ENCODE results near the gene UGGT2. TPM values are rescaled to one million over a fixed set of nuclear protein-coding genes. Genes with fewer than 3 reads are reported as not detected.

Gene UGGT2
- total and polyA plus RNA-seq, 2 of the 13 experiments (the other 11 are each of a cell fraction or from before 2014, with no cell fraction given): 13.2 to 27.1 TPM

- TF ChIP-seq ZNF343 (CRISPR knock-in tag; IDR thresholded peaks at IDR 0.05) (0 out of 2 replicates have a peak, but pooled peaks have one; percentile 46), MYC (CRISPR knock-in tag; IDR thresholded peaks at IDR 0.05; ENCODE audit: borderline replicate concordance) (peak; percentile 87; the same call in 1 of the 2 replicates), KLF12 (CRISPR knock-in tag; IDR thresholded peaks at IDR 0.05; ENCODE audit: borderline replicate concordance) (no peak; the same call in 1 of the 2 replicates), SNAPC5 (CRISPR knock-in tag; IDR thresholded peaks at IDR 0.05; ENCODE audit: borderline replicate concordance) (0 out of 2 replicates have a peak, but pooled peaks have one; percentile 55), KLF11 (CRISPR knock-in tag; IDR thresholded peaks at IDR 0.05) (no peak; the same call in 1 of the 2 replicates), ARID2 (CRISPR knock-in tag; IDR thresholded peaks at IDR 0.05; ENCODE audit: borderline replicate concordance) (peak; percentile 51; the same call in 1 of the 2 replicates), ZNF713 (CRISPR knock-in tag; IDR thresholded peaks at IDR 0.05) (0 out of 2 replicates have a peak, but pooled peaks have one; percentile 74), YY1 (IDR thresholded peaks at IDR 0.05; ENCODE audit: insufficient read depth, insufficient replicate concordance, low read depth, low read length) (peak; percentile 73), ZFYVE20 (CRISPR knock-in tag; IDR thresholded peaks at IDR 0.05; ENCODE audit: borderline replicate concordance, low read depth) (no peak), HDAC6 (IDR thresholded peaks at IDR 0.05; ENCODE audit: low read depth, low read length) (no peak), SOX6 (IDR thresholded peaks at IDR 0.05) (no peak), SOX6 (CRISPR knock-in tag; IDR thresholded peaks at IDR 0.05) (peak; percentile 52), MYNN (CRISPR knock-in tag; IDR thresholded peaks at IDR 0.05; ENCODE audit: low read depth) (peak; percentile 33; the same call in 1 of the 2 replicates), MAFG (CRISPR knock-in tag; IDR thresholded peaks at IDR 0.05) (no peak), GABPB1 (CRISPR knock-in tag; IDR thresholded peaks at IDR 0.05) (peak; percentile 99), ARID4A (CRISPR knock-in tag; IDR thresholded peaks at IDR 0.05; ENCODE audit: borderline replicate concordance) (peak; percentile 96), ZNF33A (CRISPR knock-in tag; IDR thresholded peaks at IDR 0.05; ENCODE audit: borderline replicate concordance) (no peak), RFX5 (IDR thresholded peaks at IDR 0.05; ENCODE audit: low read depth, low read length) (peak; percentile 16; the same call in 1 of the 2 replicates), ETV5 (CRISPR knock-in tag; IDR thresholded peaks at IDR 0.05; ENCODE audit: borderline replicate concordance) (peak; percentile 93), ZBTB7B (CRISPR knock-in tag; IDR thresholded peaks at IDR 0.05) (peak; percentile 72; the same call in 1 of the 2 replicates), DMAP1 (CRISPR knock-in tag; IDR thresholded peaks at IDR 0.05) (peak; percentile 90), LCORL (IDR thresholded peaks at IDR 0.05) (no peak), LCORL (CRISPR knock-in tag; IDR thresholded peaks at IDR 0.05) (peak; percentile 43; the same call in 1 of the 2 replicates)
- TF ChIP-seq, protein P1, sequence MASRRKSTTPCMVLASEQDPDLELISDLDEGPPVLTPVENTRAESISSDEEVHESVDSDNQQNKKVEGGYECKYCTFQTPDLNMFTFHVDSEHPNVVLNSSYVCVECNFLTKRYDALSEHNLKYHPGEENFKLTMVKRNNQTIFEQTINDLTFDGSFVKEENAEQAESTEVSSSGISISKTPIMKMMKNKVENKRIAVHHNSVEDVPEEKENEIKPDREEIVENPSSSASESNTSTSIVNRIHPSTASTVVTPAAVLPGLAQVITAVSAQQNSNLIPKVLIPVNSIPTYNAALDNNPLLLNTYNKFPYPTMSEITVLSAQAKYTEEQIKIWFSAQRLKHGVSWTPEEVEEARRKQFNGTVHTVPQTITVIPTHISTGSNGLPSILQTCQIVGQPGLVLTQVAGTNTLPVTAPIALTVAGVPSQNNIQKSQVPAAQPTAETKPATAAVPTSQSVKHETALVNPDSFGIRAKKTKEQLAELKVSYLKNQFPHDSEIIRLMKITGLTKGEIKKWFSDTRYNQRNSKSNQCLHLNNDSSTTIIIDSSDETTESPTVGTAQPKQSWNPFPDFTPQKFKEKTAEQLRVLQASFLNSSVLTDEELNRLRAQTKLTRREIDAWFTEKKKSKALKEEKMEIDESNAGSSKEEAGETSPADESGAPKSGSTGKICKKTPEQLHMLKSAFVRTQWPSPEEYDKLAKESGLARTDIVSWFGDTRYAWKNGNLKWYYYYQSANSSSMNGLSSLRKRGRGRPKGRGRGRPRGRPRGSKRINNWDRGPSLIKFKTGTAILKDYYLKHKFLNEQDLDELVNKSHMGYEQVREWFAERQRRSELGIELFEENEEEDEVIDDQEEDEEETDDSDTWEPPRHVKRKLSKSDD (CRISPR knock-in tag; IDR thresholded peaks at IDR 0.05; ENCODE audit: low read depth): peak; percentile 34; the same call in 1 of the 2 replicates
These were observed at the start of gene UGGT2 (continued) for GRCh38 chr13:96053003-96053703.
